GM12801 (cell line): Measurements from ENCODE around the gene DOHH.

Experiments used
- TF ChIP-seq, protein P1 (sequence below): IDR thresholded peaks from one replicate; pipeline ENCODE4 v1.5.1; 2011; ENCODE audit warnings: control low read depth; ENCODE audit not compliant: insufficient read length; ENCODE audit errors: extremely low read depth

The DOHH gene

DNA sequence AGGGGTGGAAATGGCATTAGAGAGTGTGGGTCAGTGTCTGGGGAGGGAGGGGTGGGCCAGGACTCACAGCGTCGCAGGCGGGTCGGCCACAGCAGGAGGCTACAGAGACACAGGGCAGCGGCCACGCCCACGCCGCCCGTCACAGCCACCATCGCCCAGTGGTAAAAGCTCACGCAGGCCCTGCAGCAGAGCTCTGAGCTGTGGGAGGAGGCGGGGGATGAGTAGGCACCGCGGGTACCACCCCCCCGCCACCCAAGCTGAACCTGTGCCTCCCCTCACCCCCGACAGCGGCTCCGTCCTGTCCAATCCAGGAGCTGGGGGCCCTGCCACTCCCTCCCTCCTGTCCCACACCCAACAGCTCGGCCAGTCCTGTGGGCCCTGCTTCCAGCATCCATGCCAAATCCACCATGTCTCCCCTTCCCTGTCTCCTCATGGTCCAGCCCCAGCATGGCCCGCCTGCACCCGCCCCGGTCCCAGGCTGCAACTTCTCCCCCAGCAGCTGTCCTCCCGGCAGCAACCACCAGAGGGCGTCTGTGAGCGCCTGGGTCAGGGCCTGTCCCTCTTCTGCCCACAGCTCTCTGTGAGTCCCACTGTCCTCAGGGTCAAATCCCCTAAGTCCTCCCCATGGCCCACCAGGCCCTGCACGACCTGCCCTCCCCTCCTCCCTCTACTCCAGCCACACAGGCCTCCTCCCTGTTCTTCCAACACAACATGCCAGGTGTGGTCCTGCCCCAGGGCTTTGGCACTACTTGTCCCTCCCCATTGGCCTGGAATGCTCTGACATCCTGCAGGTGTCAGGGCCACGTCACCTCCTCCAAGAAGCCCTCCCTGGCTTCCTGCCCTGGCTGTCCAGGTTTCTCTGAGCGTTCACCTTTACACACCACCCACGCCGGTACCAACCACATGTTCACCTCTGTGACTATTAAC, 44.5 kb upstream of the DOHH start:
- TF ChIP-seq, protein P1, sequence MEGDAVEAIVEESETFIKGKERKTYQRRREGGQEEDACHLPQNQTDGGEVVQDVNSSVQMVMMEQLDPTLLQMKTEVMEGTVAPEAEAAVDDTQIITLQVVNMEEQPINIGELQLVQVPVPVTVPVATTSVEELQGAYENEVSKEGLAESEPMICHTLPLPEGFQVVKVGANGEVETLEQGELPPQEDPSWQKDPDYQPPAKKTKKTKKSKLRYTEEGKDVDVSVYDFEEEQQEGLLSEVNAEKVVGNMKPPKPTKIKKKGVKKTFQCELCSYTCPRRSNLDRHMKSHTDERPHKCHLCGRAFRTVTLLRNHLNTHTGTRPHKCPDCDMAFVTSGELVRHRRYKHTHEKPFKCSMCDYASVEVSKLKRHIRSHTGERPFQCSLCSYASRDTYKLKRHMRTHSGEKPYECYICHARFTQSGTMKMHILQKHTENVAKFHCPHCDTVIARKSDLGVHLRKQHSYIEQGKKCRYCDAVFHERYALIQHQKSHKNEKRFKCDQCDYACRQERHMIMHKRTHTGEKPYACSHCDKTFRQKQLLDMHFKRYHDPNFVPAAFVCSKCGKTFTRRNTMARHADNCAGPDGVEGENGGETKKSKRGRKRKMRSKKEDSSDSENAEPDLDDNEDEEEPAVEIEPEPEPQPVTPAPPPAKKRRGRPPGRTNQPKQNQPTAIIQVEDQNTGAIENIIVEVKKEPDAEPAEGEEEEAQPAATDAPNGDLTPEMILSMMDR: no peak

DNA sequence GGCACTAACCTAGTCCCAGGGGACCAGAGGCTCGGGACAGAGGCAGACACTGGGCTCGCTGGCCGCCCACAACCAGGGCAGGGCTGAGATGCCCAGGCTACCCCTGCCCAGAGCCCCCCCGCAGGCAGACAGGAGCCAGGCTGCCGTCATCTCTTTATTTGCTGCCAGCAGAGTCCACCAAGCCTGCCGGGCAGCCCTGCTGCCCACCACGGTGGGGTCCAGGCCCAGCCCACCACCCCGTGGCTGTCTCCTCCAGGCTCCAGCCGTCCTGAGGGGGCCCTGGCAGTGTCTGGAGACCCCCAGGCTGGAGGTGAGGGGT, 43.5 kb upstream of the DOHH start:
- TF ChIP-seq, protein P1: no peak

DNA sequence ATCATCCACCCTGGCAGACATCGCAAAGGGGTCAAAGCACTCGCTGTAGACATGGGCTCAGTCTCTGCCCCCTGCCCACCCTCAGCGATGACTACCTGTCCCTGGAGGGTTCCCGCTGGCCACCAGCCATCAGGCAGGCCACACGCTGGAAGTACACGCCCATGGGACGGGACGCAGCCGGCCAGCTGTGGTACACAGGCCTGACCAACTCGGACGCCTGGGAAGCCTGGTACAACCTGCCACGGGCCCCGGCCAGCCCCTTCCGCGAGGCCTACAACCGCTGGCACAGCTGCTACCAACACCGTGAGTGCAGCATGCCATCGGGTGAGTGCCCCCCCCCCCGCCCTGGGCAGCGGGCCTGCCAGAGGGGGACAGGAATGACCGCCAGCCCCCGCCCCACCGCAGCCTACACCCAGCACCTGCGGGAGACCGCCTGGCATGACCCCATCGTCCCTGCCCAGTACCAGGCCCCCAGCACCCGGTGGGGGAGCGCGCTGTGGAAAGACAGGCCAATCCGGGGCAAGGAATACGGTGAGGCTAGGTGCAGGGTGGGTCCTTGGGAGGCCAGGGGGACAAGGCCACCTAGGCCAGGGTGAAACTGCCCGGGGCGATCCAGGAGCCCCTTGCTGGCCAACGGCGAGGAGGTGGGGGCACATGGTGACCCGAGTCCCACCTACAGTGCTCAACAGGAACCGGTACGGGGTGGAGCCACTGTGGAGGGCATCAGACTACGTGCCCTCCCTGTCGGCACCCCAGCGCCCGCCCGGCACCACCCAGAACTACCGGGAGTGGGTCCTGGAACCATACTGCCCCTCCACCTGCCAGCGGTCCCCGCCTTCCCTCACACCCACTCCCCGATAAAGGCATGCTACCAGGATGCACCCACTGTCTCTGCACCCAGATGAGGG, 42.9 kb upstream of the DOHH start:
- TF ChIP-seq, protein P1: no peak

DNA sequence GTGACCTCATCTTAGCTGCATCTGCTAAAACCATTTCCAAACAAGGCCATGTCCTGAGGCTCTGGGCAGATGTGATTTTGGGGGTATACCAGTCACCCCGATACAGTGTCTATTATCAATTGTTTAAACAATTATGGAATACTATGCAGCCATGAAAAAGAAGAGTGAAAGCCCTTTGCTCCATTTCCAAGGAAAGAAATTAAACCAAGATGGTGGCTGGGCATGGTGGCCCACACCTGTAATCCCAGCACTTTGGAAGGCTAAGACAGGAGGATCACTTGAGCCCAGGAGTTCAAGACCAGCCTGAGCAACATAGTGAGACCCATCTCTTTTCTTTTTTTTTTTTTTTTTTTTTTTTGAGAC, 39.3 kb upstream of the DOHH start:
- TF ChIP-seq, protein P1: no peak

DNA sequence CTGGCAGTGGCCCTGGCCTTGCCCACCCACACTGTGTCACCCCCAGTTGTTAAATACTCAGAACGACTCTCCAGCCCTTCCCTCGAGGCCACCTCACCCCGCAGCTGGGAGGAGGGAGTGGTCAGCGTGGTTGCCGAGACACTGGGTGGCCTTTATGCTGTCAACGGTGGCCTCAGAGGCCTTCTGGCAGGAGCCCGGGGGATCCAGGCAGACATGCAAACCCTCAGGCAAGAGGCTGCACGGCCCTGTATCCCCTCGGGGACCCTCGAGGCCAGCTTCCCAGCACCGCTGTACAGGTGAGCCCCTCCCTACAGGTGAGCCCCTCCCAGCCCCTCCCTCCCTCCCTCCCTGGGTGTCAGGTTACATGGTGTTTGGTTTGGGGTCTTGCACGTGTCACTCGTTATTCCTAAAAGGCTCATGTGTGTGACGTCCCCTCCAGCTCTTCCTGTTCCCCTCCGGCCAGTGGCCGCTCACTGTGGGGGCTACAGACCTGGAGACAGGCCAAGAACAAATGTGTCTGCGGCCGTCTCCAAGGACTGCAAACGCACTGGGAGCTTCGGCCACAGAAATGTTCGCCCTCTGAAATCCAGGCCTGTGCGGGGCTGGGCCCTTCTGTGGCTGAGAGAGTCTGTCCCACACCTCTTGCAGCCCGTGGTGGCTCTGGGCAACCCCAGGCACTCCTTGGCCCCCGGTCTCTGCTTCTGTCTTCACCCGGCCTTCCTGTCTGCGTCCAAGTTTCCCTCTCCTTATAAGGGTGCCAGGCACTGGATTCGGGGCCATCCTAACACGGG, 38.7 kb upstream of the DOHH start, which contains the start of gene TEKTIP1:
TSS of gene TEKTIP1 (plus strand) at position 210 of the 791 bp plus-strand sequence. CDS start at position 214, 4 bp downstream.
- TF ChIP-seq, protein P1: no peak

DNA sequence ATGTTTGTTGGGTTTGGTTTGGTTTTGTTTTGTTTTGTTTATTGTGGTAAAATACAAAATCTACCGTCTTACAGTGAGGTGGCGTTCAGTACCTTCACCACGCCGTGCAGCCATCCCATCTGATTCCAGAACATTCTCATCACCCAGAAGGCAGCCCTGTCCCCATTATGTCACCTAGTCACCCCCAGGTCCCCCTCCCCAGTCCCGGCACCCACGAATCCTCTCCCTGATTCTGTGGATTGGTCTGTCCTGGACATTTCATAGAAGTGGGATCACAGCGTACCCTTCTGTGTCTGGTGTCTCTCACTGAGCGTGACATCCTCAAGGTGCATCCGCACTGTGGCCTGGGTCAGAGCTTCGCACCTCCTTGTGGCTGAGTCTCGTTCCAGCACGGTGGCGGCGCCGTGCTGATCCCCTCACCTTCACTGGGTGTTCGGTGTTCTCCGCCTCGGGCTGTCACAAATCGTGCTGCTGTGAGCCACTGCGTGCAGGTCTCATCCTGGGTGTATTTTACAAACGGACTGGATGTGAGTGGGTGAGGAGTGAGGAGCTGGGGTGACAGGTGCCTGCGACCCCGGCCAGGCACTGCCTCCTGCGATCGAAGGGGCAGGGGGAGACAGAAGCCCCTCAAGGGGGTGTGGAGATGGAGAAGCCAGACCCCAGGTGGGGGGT, 37.9 kb upstream of the DOHH start:
- TF ChIP-seq, protein P1: no peak
